ENCODE results near the gene KPNA1.

Gene KPNA1

GRCh38 chr3:122523317-122523716 lies 8.6 kb upstream of the KPNA1 start:
- Histone ChIP-seq H3K27me3 (ENCODE audit: control insufficient read depth in 3 of 3, insufficient read depth in 3 of 3, low read depth in 1 of 3, low read length in 3 of 3) (peaks cover 0 to 5% (median 0%) of the 10 kb centered on the region in 3 experiments), H3K79me1 (ENCODE audit: low read depth, low read length) (no peaks in the 10 kb centered on the region), H3K23ac (ENCODE audit: low read depth, low read length, poor library complexity) (no peak overlapping the region), H3K9me3 (replicated peaks in 1 of 2; ENCODE audit: control insufficient read depth in 2 of 2, insufficient read depth in 1 of 2, low read depth in 1 of 2, low read length in 2 of 2) (no peaks in the 10 kb centered on the region), H2AFZ (ENCODE audit: low read length) (no peak overlapping the region), H3K4ac (ENCODE audit: low read length) (no peak overlapping the region), H3K4me1 (ENCODE audit: control insufficient read depth in 2 of 2, insufficient read depth in 1 of 2, low read depth in 1 of 2, low read length in 2 of 2) (no peaks in the 10 kb centered on the region), H3K36me3 (replicated peaks in 1 of 2; ENCODE audit: control insufficient read depth in 2 of 2, insufficient read depth in 2 of 2, low read length in 2 of 2) (peaks cover 0 to 3% of the 10 kb centered on the region in 2 donors), H2BK120ac (ENCODE audit: low read depth, low read length) (no peak overlapping the region), H3K9ac (ENCODE audit: low read depth, low read length, poor library complexity) (no peak overlapping the region), H2AK5ac (ENCODE audit: low read depth, low read length) (no peak overlapping the region), H3K27ac (replicated peaks; ENCODE audit: low read length) (no peak overlapping the region), H2BK12ac (ENCODE audit: low read length) (no peak overlapping the region), H2BK5ac (ENCODE audit: low read length) (no peak overlapping the region), H2BK15ac (ENCODE audit: low read length) (no peak overlapping the region), H3K14ac (ENCODE audit: low read length) (no peak overlapping the region), H3K4me3 (ENCODE audit: low read length in 2 of 2) (no peak overlapping the region), H3K4me2 (ENCODE audit: insufficient read depth, low read length, poor library complexity, severe bottlenecking) (no peak overlapping the region), H4K91ac (ENCODE audit: low read depth, low read length, poor library complexity) (no peak overlapping the region), H4K8ac (ENCODE audit: low read depth, low read length) (no peak overlapping the region), H3K18ac (ENCODE audit: low read length) (no peak overlapping the region)
- DNase-seq (ENCODE audit: low spot score) = no peak
- no CpG with 5 or more reads among the region's 11 CpGs for WGBS, 2 donors (ENCODE audit: extremely low coverage in 2 of 2, insufficient read length in 2 of 2, insufficient replicate concordance in 1 of 2)

DNA sequence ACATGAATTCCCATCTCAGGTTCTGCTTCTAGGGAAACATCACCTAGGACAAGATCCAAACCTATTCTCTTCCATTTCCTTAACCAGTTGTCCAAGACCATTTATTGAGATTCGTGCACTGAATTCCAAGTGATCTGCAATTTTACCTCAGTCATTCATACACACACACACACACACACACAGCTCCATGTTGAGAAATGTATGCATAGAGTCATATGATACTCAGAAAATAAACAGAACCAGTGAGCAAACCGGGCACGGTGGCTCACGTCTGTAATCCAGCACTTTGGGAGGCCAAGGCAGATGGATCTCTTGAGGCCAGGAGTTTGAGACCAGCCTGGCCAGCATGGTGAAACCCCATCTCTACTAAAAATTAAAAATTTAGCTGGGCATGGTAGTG lies 6.1 kb upstream of the KPNA1 start:
- Histone ChIP-seq H3K79me1 (ENCODE audit: low read depth, low read length) (no peaks in the 10 kb centered on the region), H3K27me3 (ENCODE audit: control insufficient read depth in 3 of 3, insufficient read depth in 3 of 3, low read depth in 1 of 3, low read length in 3 of 3) (peaks cover 0 to 6% (median 0%) of the 10 kb centered on the region in 3 experiments)
- no CpG with 5 or more reads among the region's 4 CpGs for WGBS, 2 donors (ENCODE audit: extremely low coverage in 2 of 2, insufficient read length in 2 of 2, insufficient replicate concordance in 1 of 2)

GRCh38 chr3:122519693-122520092 lies 5.0 kb upstream of the KPNA1 start:
- Histone ChIP-seq H2BK120ac (ENCODE audit: low read depth, low read length) (no peak overlapping the region), H2AK5ac (ENCODE audit: low read depth, low read length) (no peak overlapping the region), H3K4me2 (ENCODE audit: insufficient read depth, low read length, poor library complexity, severe bottlenecking) (no peak overlapping the region), H2BK12ac (ENCODE audit: low read length) (no peak overlapping the region), H3K36me3 (replicated peaks in 1 of 2; ENCODE audit: control insufficient read depth in 2 of 2, insufficient read depth in 2 of 2, low read length in 2 of 2) (no peaks in the 10 kb centered on the region), H2AFZ (ENCODE audit: low read length) (no peak overlapping the region), H3K79me1 (ENCODE audit: low read depth, low read length) (no peaks in the 10 kb centered on the region), H3K18ac (ENCODE audit: low read length) (no peak overlapping the region), H3K14ac (ENCODE audit: low read length) (no peak overlapping the region), H3K27me3 (ENCODE audit: control insufficient read depth in 3 of 3, insufficient read depth in 3 of 3, low read depth in 1 of 3, low read length in 3 of 3) (peaks cover 0 to 6% (median 0%) of the 10 kb centered on the region in 3 experiments), H2BK5ac (ENCODE audit: low read length) (no peak overlapping the region), H3K23ac (ENCODE audit: low read depth, low read length, poor library complexity) (no peak overlapping the region), H3K9me3 (replicated peaks in 1 of 2; ENCODE audit: control insufficient read depth in 2 of 2, insufficient read depth in 1 of 2, low read depth in 1 of 2, low read length in 2 of 2) (no peaks in the 10 kb centered on the region), H3K9ac (ENCODE audit: low read depth, low read length, poor library complexity) (no peak overlapping the region), H3K4ac (ENCODE audit: low read length) (no peak overlapping the region), H3K4me1 (ENCODE audit: control insufficient read depth in 2 of 2, insufficient read depth in 1 of 2, low read depth in 1 of 2, low read length in 2 of 2) (no peaks in the 10 kb centered on the region), H4K8ac (ENCODE audit: low read depth, low read length) (no peak overlapping the region), H2BK15ac (ENCODE audit: low read length) (no peak overlapping the region), H3K27ac (replicated peaks; ENCODE audit: low read length) (no peak overlapping the region), H3K4me3 (ENCODE audit: low read length in 2 of 2) (no peak overlapping the region), H4K91ac (ENCODE audit: low read depth, low read length, poor library complexity) (no peak overlapping the region)
- no peak for DNase-seq (ENCODE audit: low spot score)

More for the DNA sequence above, 6.1 kb upstream of the KPNA1 start:
- H3K23ac ChIP-seq (ENCODE audit: low read depth, low read length, poor library complexity) = no peak overlapping the region
- H4K8ac ChIP-seq (ENCODE audit: low read depth, low read length) = no peak overlapping the region
- H3K27ac ChIP-seq (replicated peaks; ENCODE audit: low read length) = no peak overlapping the region
- no peak overlapping the region for H2BK15ac ChIP-seq (ENCODE audit: low read length)
- no peaks in the 10 kb centered on the region for H3K9me3 ChIP-seq (replicated peaks in 1 of 2; ENCODE audit: control insufficient read depth in 2 of 2, insufficient read depth in 1 of 2, low read depth in 1 of 2, low read length in 2 of 2)
- no peaks in the 10 kb centered on the region for H3K4me1 ChIP-seq (ENCODE audit: control insufficient read depth in 2 of 2, insufficient read depth in 1 of 2, low read depth in 1 of 2, low read length in 2 of 2)
- no peak overlapping the region for H3K14ac ChIP-seq (ENCODE audit: low read length)
- H4K91ac ChIP-seq (ENCODE audit: low read depth, low read length, poor library complexity) = no peak overlapping the region
- H3K4me2 ChIP-seq (ENCODE audit: insufficient read depth, low read length, poor library complexity, severe bottlenecking) = no peak overlapping the region
- H2BK12ac ChIP-seq (ENCODE audit: low read length) = no peak overlapping the region
- no peaks in the 10 kb centered on the region for H3K36me3 ChIP-seq (replicated peaks in 1 of 2; ENCODE audit: control insufficient read depth in 2 of 2, insufficient read depth in 2 of 2, low read length in 2 of 2)
- no peak overlapping the region for H3K9ac ChIP-seq (ENCODE audit: low read depth, low read length, poor library complexity)
- no peak overlapping the region for H3K4me3 ChIP-seq (ENCODE audit: low read length in 2 of 2)
- DNase-seq (ENCODE audit: low spot score) = no peak
- H2AFZ ChIP-seq (ENCODE audit: low read length) = no peak overlapping the region
- H2AK5ac ChIP-seq (ENCODE audit: low read depth, low read length) = no peak overlapping the region
- H2BK5ac ChIP-seq (ENCODE audit: low read length) = no peak overlapping the region
- H2BK120ac ChIP-seq (ENCODE audit: low read depth, low read length) = no peak overlapping the region
- H3K4ac ChIP-seq (ENCODE audit: low read length) = no peak overlapping the region
- no peak overlapping the region for H3K18ac ChIP-seq (ENCODE audit: low read length)

DNA sequence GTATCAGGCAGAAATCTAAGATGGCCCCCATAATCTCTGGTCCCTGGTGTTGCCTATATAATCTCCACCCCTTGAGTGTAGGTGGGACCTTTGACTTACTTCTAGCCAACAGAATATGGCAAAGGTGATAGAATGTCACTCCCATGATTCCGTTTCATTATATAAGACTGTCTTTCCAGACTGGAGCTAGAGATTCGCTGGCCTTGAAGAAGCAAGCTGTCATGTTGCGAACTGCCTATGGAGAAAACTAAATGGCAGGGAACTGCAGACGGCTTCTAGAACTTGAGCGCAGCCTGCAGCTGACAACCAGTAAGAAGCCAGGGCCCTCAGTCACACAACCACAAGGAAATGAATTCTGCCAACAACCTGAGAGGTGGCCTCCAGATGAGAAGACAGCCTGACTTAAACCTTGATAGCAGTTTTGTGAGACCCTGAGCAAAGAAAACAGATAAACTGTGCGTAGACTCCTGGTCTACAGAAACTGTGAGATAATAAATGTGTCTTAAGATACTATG lies 2.2 kb upstream of the KPNA1 start:
- H3K18ac ChIP-seq (ENCODE audit: low read length) = no peak overlapping the region
- no peak overlapping the region for H2BK120ac ChIP-seq (ENCODE audit: low read depth, low read length)
- H3K4me2 ChIP-seq (ENCODE audit: insufficient read depth, low read length, poor library complexity, severe bottlenecking) = no peak overlapping the region
- peaks cover 2 to 4% of the 10 kb centered on the region in 2 donors for H3K4me1 ChIP-seq (ENCODE audit: control insufficient read depth in 2 of 2, insufficient read depth in 1 of 2, low read depth in 1 of 2, low read length in 2 of 2)
- no peak overlapping the region for H3K4me3 ChIP-seq (ENCODE audit: low read length in 2 of 2)
- no CpG with 5 or more reads among the region's 6 CpGs for WGBS, 2 donors (ENCODE audit: extremely low coverage in 2 of 2, insufficient read length in 2 of 2, insufficient replicate concordance in 1 of 2)
- no peak overlapping the region for H3K27ac ChIP-seq (replicated peaks; ENCODE audit: low read length)
- no peak overlapping the region for H4K91ac ChIP-seq (ENCODE audit: low read depth, low read length, poor library complexity)
- no peak overlapping the region for H3K23ac ChIP-seq (ENCODE audit: low read depth, low read length, poor library complexity)
- H3K4ac ChIP-seq (ENCODE audit: low read length) = no peak overlapping the region
- H3K14ac ChIP-seq (ENCODE audit: low read length) = no peak overlapping the region
- no peak overlapping the region for H2BK15ac ChIP-seq (ENCODE audit: low read length)
- H2AFZ ChIP-seq (ENCODE audit: low read length) = peak overlapping the region; percentile 77
- peaks cover 6% of the 10 kb centered on the region for H3K79me1 ChIP-seq (ENCODE audit: low read depth, low read length)
- DNase-seq (ENCODE audit: low spot score) = no peak
- H2BK5ac ChIP-seq (ENCODE audit: low read length) = no peak overlapping the region
- peaks cover 0 to 4% of the 10 kb centered on the region in 2 donors for H3K36me3 ChIP-seq (replicated peaks in 1 of 2; ENCODE audit: control insufficient read depth in 2 of 2, insufficient read depth in 2 of 2, low read length in 2 of 2)
- H2AK5ac ChIP-seq (ENCODE audit: low read depth, low read length) = no peak overlapping the region
- H2BK12ac ChIP-seq (ENCODE audit: low read length) = no peak overlapping the region
- peaks cover 0 to 6% (median 0%) of the 10 kb centered on the region in 3 experiments for H3K27me3 ChIP-seq (ENCODE audit: control insufficient read depth in 3 of 3, insufficient read depth in 3 of 3, low read depth in 1 of 3, low read length in 3 of 3)
- no peaks in the 10 kb centered on the region for H3K9me3 ChIP-seq (replicated peaks in 1 of 2; ENCODE audit: control insufficient read depth in 2 of 2, insufficient read depth in 1 of 2, low read depth in 1 of 2, low read length in 2 of 2)
- no peak overlapping the region for H4K8ac ChIP-seq (ENCODE audit: low read depth, low read length)
- no peak overlapping the region for H3K9ac ChIP-seq (ENCODE audit: low read depth, low read length, poor library complexity)
